ENCODE data around the gene CTBP2. TPM values are rescaled to one million over a fixed set of nuclear protein-coding genes. Genes with fewer than 3 reads are reported as not detected.

Gene CTBP2
- total and polyA plus RNA-seq, 10 of the 15 experiments (the other 5 are each of a cell fraction or from before 2014, with no cell fraction given): 0.02 to 0.72 (median 0.06) TPM; not detected in 2

DNA sequence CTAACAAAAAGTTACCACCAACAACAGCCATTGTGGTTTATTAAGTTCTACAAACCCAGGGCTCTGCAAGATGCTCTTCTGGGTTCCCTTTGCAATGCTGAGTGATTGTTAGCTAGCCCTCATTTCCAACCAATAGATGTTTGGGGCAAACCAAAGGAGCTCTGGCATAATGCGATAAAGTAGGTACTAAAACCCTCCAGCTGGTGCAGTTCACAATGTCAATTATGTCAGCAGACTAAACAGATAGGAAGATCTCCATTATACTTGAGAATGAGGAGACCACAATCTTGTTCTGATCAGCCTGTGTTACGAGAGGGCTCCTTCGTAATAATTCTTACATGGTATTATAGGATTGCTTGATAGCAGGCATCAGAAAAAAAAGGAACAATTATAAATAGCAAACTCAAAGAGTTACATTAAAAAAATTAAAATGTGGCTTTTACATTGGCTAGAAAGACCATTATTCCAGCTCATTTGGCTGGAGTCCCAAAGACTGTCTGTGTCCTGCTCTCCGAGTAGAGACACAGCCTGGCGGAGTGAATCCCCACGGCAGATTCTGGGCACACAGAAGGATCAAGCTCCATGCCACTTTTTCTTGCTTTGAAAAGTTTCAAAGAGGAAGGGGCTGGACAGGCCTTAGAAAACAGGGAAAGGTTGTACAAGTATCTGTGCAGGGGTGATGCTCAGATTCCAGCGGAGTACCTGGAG, 124.6 kb downstream of the CTBP2 start:
- POLR2A ChIA-PET: no interaction called here
- no peak for DNase-seq (ENCODE audit: low read depth, low spot score)
- RAD21 ChIA-PET (ENCODE audit: unreplicated experiment): no interaction called here
- Histone ChIP-seq H2AFZ (ENCODE audit: control insufficient read depth, low read depth, low read length) (no peak overlapping the region), H3K4me3 (no peak overlapping the region), H3K9ac (ENCODE audit: control insufficient read depth, insufficient read depth, low read length) (no peak overlapping the region), H3K79me2 (ENCODE audit: control insufficient read depth, insufficient read depth, low read length) (no peaks in the 10 kb centered on the region), H3K9me3 (replicated peaks; ENCODE audit: control insufficient read depth, insufficient read depth, low read length) (no peaks in the 10 kb centered on the region), H3K36me3 (ENCODE audit: control insufficient read depth in 2 of 2, insufficient read depth in 2 of 2, low read length in 1 of 2) (no peaks in the 10 kb centered on the region), H3K27ac (ENCODE audit: control insufficient read depth, insufficient read depth) (no peak overlapping the region), H3K27me3 (replicated peaks in 1 of 2; ENCODE audit: control insufficient read depth in 2 of 2, insufficient read depth in 2 of 2, low read length in 1 of 2) (peaks cover 0 to under 1% of the 10 kb centered on the region in 2 experiments; a peak in 2 of 4 replicates), H4K20me1 (ENCODE audit: control insufficient read depth, insufficient read depth) (no peaks in the 10 kb centered on the region), H3K4me2 (ENCODE audit: control insufficient read depth, insufficient read depth) (no peak overlapping the region), H3K4me1 (ENCODE audit: control insufficient read depth, insufficient read depth, low read length) (no peaks in the 10 kb centered on the region)
- 66% methylated on average over 7 of the region's 7 CpGs for WGBS (ENCODE audit: insufficient coverage, insufficient replicate concordance, low lambda C conversion rate, missing lambda C conversion rate)
- in situ Hi-C loops (cut with MboI): no loop called here
- SMC1A ChIA-PET (ENCODE audit: uncharacterized antibody, unreplicated experiment): interaction anchor here (1.1 to 1.7 kb wide), 3 partner anchors 12 to 468 kb away, joined by 3 to 4 read pairs (median 3); no protein-coding TSS in a partner anchor
- TF ChIP-seq BRCA1 (IDR thresholded peaks at IDR 0.05; ENCODE audit: low read depth, low read length) (no peak), SUZ12 (IDR thresholded peaks at IDR 0.05; ENCODE audit: unreplicated experiment) (no peak)
- FAIRE-seq: no peak
- intact Hi-C loops (cut with micrococcal nuclease; ENCODE audit: unreplicated experiment): no loop called here
- ATAC-seq: no peak
- CTCF ChIA-PET: interaction anchor here (1.1 to 2.4 kb wide), 2 partner anchors 12 to 15 kb away, joined by 3 to 11 read pairs; no protein-coding TSS in a partner anchor
- BruUV-seq (replicated peaks): no TSS peak

DNA sequence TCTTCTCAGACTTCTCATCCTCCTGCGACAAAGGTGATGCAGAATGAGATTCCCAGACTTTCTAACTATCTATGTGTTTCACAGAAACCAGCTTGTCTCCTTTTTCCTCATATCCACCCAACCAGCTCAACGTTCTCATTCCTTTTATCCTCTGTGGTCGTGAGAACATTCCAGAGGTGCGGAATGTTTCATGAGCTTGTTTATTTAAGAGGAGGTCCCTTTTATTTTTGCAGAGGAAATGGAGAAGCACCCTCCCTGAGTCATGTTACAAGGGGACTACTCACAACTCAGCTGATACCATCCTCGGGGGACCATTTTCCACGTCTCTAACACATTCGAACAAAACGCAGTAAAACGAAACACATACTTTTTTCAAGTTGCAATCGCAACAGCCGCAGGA, 125.2 kb downstream of the CTBP2 start:
- no peak overlapping the region for H3K4me2 ChIP-seq (ENCODE audit: control insufficient read depth, insufficient read depth)
- no peak for ATAC-seq
- no peak for FAIRE-seq
- H3K36me3 ChIP-seq (ENCODE audit: control insufficient read depth in 2 of 2, insufficient read depth in 2 of 2, low read length in 1 of 2): no peaks in the 10 kb centered on the region
- H3K9me3 ChIP-seq (replicated peaks; ENCODE audit: control insufficient read depth, insufficient read depth, low read length): no peaks in the 10 kb centered on the region
- no peaks in the 10 kb centered on the region for H3K4me1 ChIP-seq (ENCODE audit: control insufficient read depth, insufficient read depth, low read length)
- intact Hi-C loops (cut with micrococcal nuclease; ENCODE audit: unreplicated experiment): no loop called here
- H3K27me3 ChIP-seq (replicated peaks in 1 of 2; ENCODE audit: control insufficient read depth in 2 of 2, insufficient read depth in 2 of 2, low read length in 1 of 2): peaks cover 0 to 4% of the 10 kb centered on the region in 2 experiments; a peak in 2 of 4 replicates
- H4K20me1 ChIP-seq (ENCODE audit: control insufficient read depth, insufficient read depth): no peaks in the 10 kb centered on the region
- H3K27ac ChIP-seq (ENCODE audit: control insufficient read depth, insufficient read depth): no peak overlapping the region
- H3K79me2 ChIP-seq (ENCODE audit: control insufficient read depth, insufficient read depth, low read length): no peaks in the 10 kb centered on the region
- ChIA-PET SMC1A (ENCODE audit: uncharacterized antibody, unreplicated experiment) (interaction anchor here (1.1 kb wide), 1 partner anchor 13 kb away, joined by 4 read pairs; no protein-coding TSS in a partner anchor), RAD21 (ENCODE audit: unreplicated experiment) (no interaction called here), CTCF (interaction anchor here (2.4 kb wide), 1 partner anchor 13 kb away, joined by 11 read pairs; no protein-coding TSS in a partner anchor), POLR2A (no interaction called here)
- no TSS peak for BruUV-seq (replicated peaks)
- DNase-seq (ENCODE audit: low read depth, low spot score): no peak
- H3K9ac ChIP-seq (ENCODE audit: control insufficient read depth, insufficient read depth, low read length): no peak overlapping the region
- WGBS (ENCODE audit: insufficient coverage, insufficient replicate concordance, low lambda C conversion rate, missing lambda C conversion rate): 57% methylated on average over 11 of the region's 11 CpGs
- H2AFZ ChIP-seq (ENCODE audit: control insufficient read depth, low read depth, low read length): no peak overlapping the region
- in situ Hi-C loops (cut with MboI): no loop called here
- no peak overlapping the region for H3K4me3 ChIP-seq
- no peak for TF ChIP-seq BCL11A (IDR thresholded peaks at IDR 0.05; ENCODE audit: low read depth, low read length)
- TF ChIP-seq MTA2 (IDR thresholded peaks at IDR 0.05; ENCODE audit: low read depth): no peak
- TF ChIP-seq NR2C1 (IDR thresholded peaks at IDR 0.05): no peak
- no peak for TF ChIP-seq SMARCA5 (IDR thresholded peaks at IDR 0.05)
- no peak for TF ChIP-seq NR2F1 (conservative IDR thresholded peaks at IDR 0.05)
- TF ChIP-seq PAX5 (IDR thresholded peaks at IDR 0.05; ENCODE audit: borderline replicate concordance, low read depth, low read length): no peak
- TF ChIP-seq, protein P1, sequence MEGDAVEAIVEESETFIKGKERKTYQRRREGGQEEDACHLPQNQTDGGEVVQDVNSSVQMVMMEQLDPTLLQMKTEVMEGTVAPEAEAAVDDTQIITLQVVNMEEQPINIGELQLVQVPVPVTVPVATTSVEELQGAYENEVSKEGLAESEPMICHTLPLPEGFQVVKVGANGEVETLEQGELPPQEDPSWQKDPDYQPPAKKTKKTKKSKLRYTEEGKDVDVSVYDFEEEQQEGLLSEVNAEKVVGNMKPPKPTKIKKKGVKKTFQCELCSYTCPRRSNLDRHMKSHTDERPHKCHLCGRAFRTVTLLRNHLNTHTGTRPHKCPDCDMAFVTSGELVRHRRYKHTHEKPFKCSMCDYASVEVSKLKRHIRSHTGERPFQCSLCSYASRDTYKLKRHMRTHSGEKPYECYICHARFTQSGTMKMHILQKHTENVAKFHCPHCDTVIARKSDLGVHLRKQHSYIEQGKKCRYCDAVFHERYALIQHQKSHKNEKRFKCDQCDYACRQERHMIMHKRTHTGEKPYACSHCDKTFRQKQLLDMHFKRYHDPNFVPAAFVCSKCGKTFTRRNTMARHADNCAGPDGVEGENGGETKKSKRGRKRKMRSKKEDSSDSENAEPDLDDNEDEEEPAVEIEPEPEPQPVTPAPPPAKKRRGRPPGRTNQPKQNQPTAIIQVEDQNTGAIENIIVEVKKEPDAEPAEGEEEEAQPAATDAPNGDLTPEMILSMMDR (IDR thresholded peaks at IDR 0.05 in 2 of 3, conservative IDR thresholded peaks at IDR 0.05 in 1 of 3; ENCODE audit: control insufficient read depth in 2 of 3, extremely low read depth in 1 of 3, insufficient read depth in 1 of 3, low read depth in 3 of 3, low read length in 3 of 3): no peak
- no peak for TF ChIP-seq TBL1XR1 (IDR thresholded peaks at IDR 0.05; ENCODE audit: low read depth, low read length)
- TF ChIP-seq ETV6 (conservative IDR thresholded peaks at IDR 0.05 in 1 of 2, IDR thresholded peaks at IDR 0.05 in 1 of 2; ENCODE audit: borderline replicate concordance in 1 of 2, low read depth in 1 of 2): no peak
- TF ChIP-seq, protein P2, sequence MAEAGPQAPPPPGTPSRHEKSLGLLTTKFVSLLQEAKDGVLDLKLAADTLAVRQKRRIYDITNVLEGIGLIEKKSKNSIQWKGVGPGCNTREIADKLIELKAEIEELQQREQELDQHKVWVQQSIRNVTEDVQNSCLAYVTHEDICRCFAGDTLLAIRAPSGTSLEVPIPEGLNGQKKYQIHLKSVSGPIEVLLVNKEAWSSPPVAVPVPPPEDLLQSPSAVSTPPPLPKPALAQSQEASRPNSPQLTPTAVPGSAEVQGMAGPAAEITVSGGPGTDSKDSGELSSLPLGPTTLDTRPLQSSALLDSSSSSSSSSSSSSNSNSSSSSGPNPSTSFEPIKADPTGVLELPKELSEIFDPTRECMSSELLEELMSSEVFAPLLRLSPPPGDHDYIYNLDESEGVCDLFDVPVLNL (IDR thresholded peaks at IDR 0.05; ENCODE audit: low read depth, low read length): no peak
- TF ChIP-seq ATF7 (IDR thresholded peaks at IDR 0.05; ENCODE audit: low read depth): no peak

All from GM12878 (cell line).